ENCODE data around the gene GRB10.

Gene GRB10

GRCh38 chr7:50633414-50633710 lies 149.3 kb downstream of the GRB10 start:
- H3K9me3 Mint-ChIP-seq = peaks cover 5% of the 10 kb centered on the region
- no peaks in the 10 kb centered on the region for H3K36me3 Mint-ChIP-seq
- peaks cover 3% of the 10 kb centered on the region for H3K27me3 Mint-ChIP-seq
- H3K4me1 Mint-ChIP-seq = no peaks in the 10 kb centered on the region
- no peak overlapping the region for H3K27ac Mint-ChIP-seq
- no peak overlapping the region for H3K4me3 Mint-ChIP-seq

GRCh38 chr7:50632561-50633413 lies 149.9 kb downstream of the GRB10 start:
- no peaks in the 10 kb centered on the region for H3K4me1 Mint-ChIP-seq
- H3K9me3 Mint-ChIP-seq = no peaks in the 10 kb centered on the region
- H3K4me3 Mint-ChIP-seq = no peak overlapping the region
- no peaks in the 10 kb centered on the region for H3K36me3 Mint-ChIP-seq
- H3K27ac Mint-ChIP-seq = no peak overlapping the region
- H3K27me3 Mint-ChIP-seq = peaks cover 3% of the 10 kb centered on the region

DNA sequence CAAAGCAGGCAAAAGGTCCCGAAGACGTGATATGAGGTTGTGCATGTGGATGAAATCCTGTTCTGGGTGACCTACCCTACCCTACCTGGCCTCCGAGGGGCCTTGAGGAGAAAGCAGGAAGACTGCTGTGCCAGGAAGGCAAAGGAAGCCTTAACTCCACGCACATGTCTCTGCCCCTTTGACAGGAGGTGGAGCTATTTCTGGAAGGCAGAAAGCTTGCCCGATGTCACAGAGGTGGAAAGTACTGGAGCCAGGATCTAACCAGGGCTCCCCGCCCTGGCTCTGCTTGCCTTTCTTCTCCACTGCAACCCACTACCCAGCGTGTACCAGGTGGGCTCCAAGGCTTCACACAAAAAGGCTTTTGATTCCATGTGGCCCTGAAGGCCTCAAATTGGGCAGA lies 151.1 kb downstream of the GRB10 start:
- H3K9me3 Mint-ChIP-seq = no peaks in the 10 kb centered on the region
- peak overlapping the region; percentile 23 for H3K27ac Mint-ChIP-seq
- H3K27me3 Mint-ChIP-seq = peaks cover 3% of the 10 kb centered on the region
- no peaks in the 10 kb centered on the region for H3K36me3 Mint-ChIP-seq
- H3K4me3 Mint-ChIP-seq = no peak overlapping the region
- no peaks in the 10 kb centered on the region for H3K4me1 Mint-ChIP-seq

GRCh38 chr7:50631100-50631499 lies 151.6 kb downstream of the GRB10 start:
- H3K27ac Mint-ChIP-seq = no peak overlapping the region
- no peaks in the 10 kb centered on the region for H3K4me1 Mint-ChIP-seq
- no peak overlapping the region for H3K4me3 Mint-ChIP-seq
- no peaks in the 10 kb centered on the region for H3K9me3 Mint-ChIP-seq
- peaks cover 3% of the 10 kb centered on the region for H3K27me3 Mint-ChIP-seq
- no peaks in the 10 kb centered on the region for H3K36me3 Mint-ChIP-seq

DNA sequence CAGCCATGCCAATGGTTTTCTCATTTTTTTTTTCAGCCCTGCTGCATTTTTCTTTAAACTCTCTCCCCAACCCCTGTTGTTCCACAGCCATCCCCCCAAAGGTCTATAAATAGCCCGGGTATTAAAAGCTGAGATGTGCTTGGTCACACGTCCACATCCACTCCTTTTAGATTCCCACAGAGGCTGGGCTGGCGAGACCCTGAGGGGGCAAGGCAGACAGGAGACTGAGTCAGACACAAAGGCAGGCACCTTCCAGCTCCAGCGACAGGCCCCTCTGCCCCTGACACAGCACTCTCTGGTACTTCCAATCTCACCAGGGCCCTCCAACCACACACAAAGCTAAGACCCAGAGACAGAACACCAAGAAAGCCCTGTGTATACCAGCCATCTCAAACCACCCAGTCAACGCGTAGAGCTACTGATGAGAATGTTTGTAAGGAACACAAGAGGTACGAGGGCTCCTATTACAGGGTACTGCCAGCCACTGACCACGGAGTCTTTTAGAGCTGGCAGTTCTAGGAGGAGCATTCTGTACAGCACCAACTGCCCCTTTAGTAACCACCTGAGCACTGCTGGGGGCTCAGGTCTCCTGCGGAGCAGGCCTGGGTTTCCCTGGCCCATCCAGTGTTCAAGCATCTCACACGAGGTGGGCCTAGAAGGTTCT lies 153.3 kb downstream of the GRB10 start:
- peak overlapping the region; percentile 23 for H3K27ac Mint-ChIP-seq
- no peaks in the 10 kb centered on the region for H3K36me3 Mint-ChIP-seq
- H3K9me3 Mint-ChIP-seq = no peaks in the 10 kb centered on the region
- H3K4me3 Mint-ChIP-seq = no peak overlapping the region
- H3K27me3 Mint-ChIP-seq = no peaks in the 10 kb centered on the region
- H3K4me1 Mint-ChIP-seq = no peaks in the 10 kb centered on the region

DNA sequence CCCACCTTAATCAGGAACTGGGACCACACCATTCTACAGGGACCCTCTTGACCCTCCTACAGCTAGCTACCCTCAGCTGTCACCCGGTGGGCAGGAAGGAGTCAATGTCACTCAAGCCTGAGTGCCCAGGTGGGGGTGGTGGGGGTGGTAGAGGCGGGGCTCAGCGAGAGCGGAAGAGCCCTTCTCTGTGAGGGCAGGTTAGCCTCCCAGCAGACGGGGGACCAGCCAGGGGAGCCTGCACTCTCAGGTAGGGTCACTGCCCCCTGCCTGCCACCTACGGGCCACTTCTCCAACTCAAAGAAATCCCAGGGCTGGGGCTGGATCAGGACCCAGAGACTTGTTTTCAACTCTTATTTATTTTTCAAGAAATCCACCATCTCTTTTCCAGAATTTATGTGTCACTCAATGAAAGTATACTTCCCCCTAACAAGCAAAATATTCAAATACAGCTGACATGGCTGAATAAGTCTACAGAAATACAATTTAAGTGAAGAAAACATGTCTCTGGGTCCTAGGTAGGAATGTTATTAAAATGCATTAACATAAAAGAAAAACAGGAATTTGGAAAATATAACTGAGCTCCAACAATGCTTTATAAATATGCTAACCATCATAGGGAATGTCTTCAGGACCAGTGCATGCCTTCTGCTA lies 154.1 kb downstream of the GRB10 start:
- H3K4me3 Mint-ChIP-seq = no peak overlapping the region
- no peaks in the 10 kb centered on the region for H3K4me1 Mint-ChIP-seq
- H3K36me3 Mint-ChIP-seq = no peaks in the 10 kb centered on the region
- H3K27me3 Mint-ChIP-seq = no peaks in the 10 kb centered on the region
- H3K27ac Mint-ChIP-seq = no peak overlapping the region
- no peaks in the 10 kb centered on the region for H3K9me3 Mint-ChIP-seq

GRCh38 chr7:50627824-50628361 lies 154.8 kb downstream of the GRB10 start:
- no peaks in the 10 kb centered on the region for H3K4me1 Mint-ChIP-seq

DNA sequence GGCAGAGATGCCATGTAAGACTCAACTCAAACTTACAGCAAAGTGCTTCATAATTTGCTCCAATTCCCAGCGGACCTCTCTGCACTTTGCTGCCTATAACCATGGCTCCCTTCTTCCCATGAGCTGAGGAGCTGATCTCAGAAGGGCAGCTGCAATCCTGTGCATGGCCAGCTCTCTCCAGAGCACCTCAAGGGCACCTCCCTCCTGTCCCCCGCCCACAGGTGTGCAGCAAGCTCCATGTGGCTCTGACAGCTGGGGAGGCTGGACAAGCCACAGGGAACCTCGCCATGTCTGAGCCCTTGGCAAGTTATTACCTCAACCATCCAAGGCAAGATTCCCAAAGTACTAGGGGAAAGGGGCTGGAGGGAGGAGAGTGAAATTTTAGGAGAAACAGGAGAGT lies 156.4 kb downstream of the GRB10 start:
- H3K27me3 Mint-ChIP-seq = no peaks in the 10 kb centered on the region
- H3K36me3 Mint-ChIP-seq = no peaks in the 10 kb centered on the region
- no peak overlapping the region for H3K4me3 Mint-ChIP-seq
- no peaks in the 10 kb centered on the region for H3K4me1 Mint-ChIP-seq
- no peaks in the 10 kb centered on the region for H3K9me3 Mint-ChIP-seq
- no peak overlapping the region for H3K27ac Mint-ChIP-seq

More at GRCh38 chr7:50627824-50628361, 154.8 kb downstream of the GRB10 start:
- Mint-ChIP-seq H3K27ac (no peak overlapping the region), H3K9me3 (no peaks in the 10 kb centered on the region), H3K4me3 (no peak overlapping the region), H3K36me3 (no peaks in the 10 kb centered on the region), H3K27me3 (no peaks in the 10 kb centered on the region)

- H3K27me3 Mint-ChIP-seq = no peaks in the 10 kb centered on the region
- H3K4me3 Mint-ChIP-seq = no peak overlapping the region
- H3K9me3 Mint-ChIP-seq = no peaks in the 10 kb centered on the region
- H3K27ac Mint-ChIP-seq = no peak overlapping the region
- H3K4me1 Mint-ChIP-seq = no peaks in the 10 kb centered on the region
- no peaks in the 10 kb centered on the region for H3K36me3 Mint-ChIP-seq
Measured at GRCh38 chr7:50625360-50625759, 157.3 kb downstream of the GRB10 start.

DNA sequence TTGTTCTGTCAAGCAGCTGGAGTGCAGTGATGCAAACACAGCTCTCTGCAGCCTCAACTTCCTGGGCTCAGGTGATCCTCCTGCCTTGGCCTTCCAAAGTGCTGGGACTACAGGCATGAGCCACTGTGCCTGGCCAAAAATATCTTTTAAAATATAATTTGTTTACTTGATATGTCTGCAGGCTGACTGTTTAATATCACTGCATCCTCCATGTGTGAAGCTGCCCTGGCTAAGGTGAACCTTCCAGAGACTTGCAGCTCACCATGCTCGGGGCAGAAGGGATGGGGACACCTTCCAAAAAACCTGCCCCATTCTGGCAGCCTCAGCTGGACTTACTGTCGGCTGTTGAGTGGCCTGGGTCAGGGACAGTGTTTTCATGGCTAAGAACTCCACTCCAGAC lies 159.9 kb downstream of the GRB10 start:
- no peaks in the 10 kb centered on the region for H3K4me1 Mint-ChIP-seq
- no peak overlapping the region for H3K4me3 Mint-ChIP-seq
- H3K27me3 Mint-ChIP-seq = no peaks in the 10 kb centered on the region
- H3K36me3 Mint-ChIP-seq = no peaks in the 10 kb centered on the region
- no peak overlapping the region for H3K27ac Mint-ChIP-seq
- no peaks in the 10 kb centered on the region for H3K9me3 Mint-ChIP-seq

DNA sequence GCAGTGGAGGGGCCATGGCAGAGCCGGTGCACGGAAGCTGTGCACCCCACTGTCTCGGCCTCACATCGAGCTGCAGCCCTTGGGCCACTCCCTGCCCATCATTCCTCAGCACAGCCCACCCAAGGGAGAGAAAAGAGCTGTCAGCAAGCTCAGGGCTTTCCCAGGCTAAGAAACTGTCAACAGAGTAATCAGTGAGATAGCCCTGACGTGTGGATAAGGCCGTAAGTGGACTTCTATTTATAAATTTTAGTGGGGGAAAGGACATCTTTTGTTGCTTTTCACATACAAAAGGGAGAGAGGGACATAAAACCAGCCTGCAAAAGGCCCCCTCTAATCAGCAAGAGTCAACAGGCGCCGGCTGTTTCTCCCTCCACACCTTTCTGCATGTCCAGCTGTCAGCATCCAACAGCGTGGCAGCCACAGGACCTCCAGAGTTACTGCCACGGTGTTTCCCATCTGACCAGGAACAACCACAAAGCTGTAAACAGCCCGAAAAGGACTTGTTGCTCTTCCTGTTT lies 160.7 kb downstream of the GRB10 start:
- H3K36me3 Mint-ChIP-seq = no peaks in the 10 kb centered on the region
- H3K4me3 Mint-ChIP-seq = no peak overlapping the region
- no peaks in the 10 kb centered on the region for H3K9me3 Mint-ChIP-seq
- no peak overlapping the region for H3K27ac Mint-ChIP-seq
- H3K27me3 Mint-ChIP-seq = no peaks in the 10 kb centered on the region
- H3K4me1 Mint-ChIP-seq = no peaks in the 10 kb centered on the region

GRCh38 chr7:50621206-50621605 lies 161.5 kb downstream of the GRB10 start:
- H3K36me3 Mint-ChIP-seq = no peaks in the 10 kb centered on the region
- no peaks in the 10 kb centered on the region for H3K4me1 Mint-ChIP-seq
- no peak overlapping the region for H3K4me3 Mint-ChIP-seq
- H3K9me3 Mint-ChIP-seq = no peaks in the 10 kb centered on the region
- H3K27ac Mint-ChIP-seq = no peak overlapping the region
- H3K27me3 Mint-ChIP-seq = no peaks in the 10 kb centered on the region

DNA sequence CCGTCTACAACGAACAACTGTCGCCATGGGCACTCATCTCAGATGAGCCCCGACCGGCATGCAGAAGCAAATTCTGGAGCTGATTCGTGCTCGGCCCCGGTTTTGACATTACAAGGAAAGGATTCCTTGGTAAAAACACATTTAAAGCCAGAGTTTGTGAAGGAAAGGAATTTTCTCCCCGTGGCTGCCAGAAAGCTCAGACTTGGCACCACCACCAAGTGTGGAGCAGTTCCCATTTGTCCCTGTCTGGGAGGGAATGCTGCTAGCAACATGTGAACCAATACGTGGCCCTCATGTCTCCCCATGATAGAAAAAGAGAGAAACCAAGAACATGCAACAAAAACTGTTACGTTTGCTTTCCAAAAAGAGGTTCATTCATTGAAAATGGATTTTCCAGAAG lies 162.3 kb downstream of the GRB10 start:
- Mint-ChIP-seq H3K4me1 (no peaks in the 10 kb centered on the region), H3K9me3 (no peaks in the 10 kb centered on the region), H3K36me3 (no peaks in the 10 kb centered on the region), H3K4me3 (no peak overlapping the region), H3K27me3 (no peaks in the 10 kb centered on the region), H3K27ac (no peak overlapping the region)

DNA sequence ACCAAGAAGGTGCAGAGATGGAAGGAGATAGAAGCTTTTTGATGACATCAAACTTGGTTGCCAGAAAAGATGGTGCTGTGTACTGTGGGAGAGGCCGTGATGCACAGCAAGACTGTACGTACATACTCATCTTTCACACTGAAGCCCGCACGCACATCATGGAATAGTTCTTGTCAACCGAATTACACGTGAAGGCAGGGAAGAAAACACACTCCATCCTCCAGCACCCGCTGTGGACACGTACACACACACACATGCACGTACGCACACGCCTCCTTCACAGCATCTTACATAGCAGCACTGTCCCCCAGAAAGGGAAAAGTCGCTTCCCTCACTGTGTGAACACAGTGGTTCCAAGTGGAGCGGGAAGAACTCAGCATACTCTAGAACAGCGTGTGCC lies 163.0 kb downstream of the GRB10 start:
- H3K9me3 Mint-ChIP-seq = no peaks in the 10 kb centered on the region
- no peaks in the 10 kb centered on the region for H3K27me3 Mint-ChIP-seq
- no peaks in the 10 kb centered on the region for H3K36me3 Mint-ChIP-seq
- no peak overlapping the region for H3K27ac Mint-ChIP-seq
- H3K4me3 Mint-ChIP-seq = no peak overlapping the region
- no peaks in the 10 kb centered on the region for H3K4me1 Mint-ChIP-seq

DNA sequence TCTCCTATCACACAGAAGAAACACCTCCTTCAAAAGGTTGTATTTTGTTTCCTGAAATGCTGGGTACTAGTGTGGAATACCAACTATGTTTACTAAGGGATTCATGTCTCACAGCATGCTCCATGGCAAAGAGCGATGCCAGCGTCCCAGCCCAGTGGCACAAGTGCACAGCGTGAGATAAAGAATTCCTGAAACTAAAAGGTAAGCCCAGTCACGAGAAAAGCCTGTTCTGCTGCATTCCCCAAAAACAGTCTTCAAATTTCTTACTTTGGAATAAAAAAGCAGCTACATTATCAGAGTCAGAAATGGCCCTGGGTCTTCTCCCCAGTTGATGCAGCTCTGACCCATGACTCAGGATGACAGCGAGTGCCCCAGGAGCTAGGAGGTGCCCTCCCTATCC lies 164.4 kb downstream of the GRB10 start:
- Mint-ChIP-seq H3K4me3 (no peak overlapping the region), H3K27me3 (no peaks in the 10 kb centered on the region), H3K9me3 (no peaks in the 10 kb centered on the region), H3K4me1 (no peaks in the 10 kb centered on the region), H3K36me3 (no peaks in the 10 kb centered on the region), H3K27ac (no peak overlapping the region)

Measured in activated naive CD4-positive, alpha-beta T cell treated with anti-CD3 and anti-CD28 coated beads, Interleukin-2, amount 50 U/mL, for 24 hours (primary cell).